Activated CD8-positive, alpha-beta T cell treated with anti-CD3 and anti-CD28 coated beads for 36 hours (primary cell): ENCODE measurements around the gene CNIH1. TPM values are rescaled to one million over a fixed set of nuclear protein-coding genes. Genes with fewer than 3 reads are reported as not detected.
"Not testable (repeated sequence)": the region's sequence is repeated elsewhere in the genome, so short reads cannot be mapped to it uniquely, and the experiment has no call there.

Source experiments
- ATAC-seq: fragments of 200-7000 bp; cut with Tn5 transposase; one replicate; pipeline ENCODE4 v1.10.0; 2021; ENCODE audit warnings: mild to moderate bottlenecking, moderate library complexity
- CTCF ChIA-PET: fragments of 350-600 bp; sonication (Branson Sonifier 250); formaldehyde crosslinking; loops from one replicate; lab custom pipeline; 2021; ENCODE audit warnings: antibody characterized with exemption; lab: Charles Lee
- POLR2A ChIA-PET: fragments of 350-600 bp; sonication (Branson Sonifier 250); formaldehyde crosslinking; loops from one replicate; lab custom pipeline; 2021; ENCODE audit warnings: antibody characterized with exemption; lab: Charles Lee
- DNase-seq: peaks from one replicate; pipeline ENCODE4 v3.0.0-alpha.2; 2020
- H3K27ac Mint-ChIP-seq: one replicate; pipeline ENCODE4 v1.8.0; 2021; ENCODE audit warnings: mild to moderate bottlenecking, mixed read lengths
- H3K27me3 Mint-ChIP-seq: one replicate; pipeline ENCODE4 v1.8.0; 2021; ENCODE audit warnings: mixed read lengths
- H3K36me3 Mint-ChIP-seq: one replicate; pipeline ENCODE4 v1.8.0; 2021; ENCODE audit warnings: low read depth, mixed read lengths
- H3K4me1 Mint-ChIP-seq: one replicate; pipeline ENCODE4 v1.8.0; 2021; ENCODE audit warnings: low read depth, mixed read lengths
- H3K4me3 Mint-ChIP-seq: one replicate; pipeline ENCODE4 v1.8.0; 2021; ENCODE audit warnings: mild to moderate bottlenecking, moderate library complexity, mixed read lengths
- H3K9me3 Mint-ChIP-seq: one replicate; pipeline ENCODE4 v1.8.0; 2021; ENCODE audit warnings: mixed read lengths
- intact Hi-C: fragments of 100-400 bp; cut with micrococcal nuclease; formaldehyde crosslinking; loops from one replicate; pipeline ENCODE4 v1.10.0; 2022
- total RNA-seq, 2 experiments: library from RNA; stranded (reverse); gene quantifications; one replicate each; pipeline ENCODE4 v1.2.3, GENCODE V29; 2021
- TF ChIP-seq, protein P1 (sequence below): fragments of 200-600 bp; IDR thresholded peaks from one replicate; pipeline ENCODE4 v1.8.0; 2022; ENCODE audit warnings: antibody characterized with exemption, mild to moderate bottlenecking

The CNIH1 gene
- total RNA-seq, 2 experiments from 2014 or later: 82.0 to 82.7 TPM

- DNase-seq: no peak
- Mint-ChIP-seq H3K27ac (peak overlapping the region; percentile 92), H3K4me3 (peak overlapping the region; percentile 98), H3K9me3 (no peaks in the 10 kb centered on the region), H3K27me3 (no peaks in the 10 kb centered on the region), H3K36me3 (peaks cover 32% of the 10 kb centered on the region), H3K4me1 (peaks cover 60% of the 10 kb centered on the region)
- ATAC-seq: no peak
- ChIA-PET POLR2A (interaction anchor here (0.6 to 0.9 kb wide), 2 partner anchors 43 to 1030 kb away, joined by 3 read pairs; no protein-coding TSS in a partner anchor), CTCF (interaction anchor here (1.6 kb wide), 2 partner anchors 10 to 16 kb away, joined by 4 to 5 read pairs; no protein-coding TSS in a partner anchor)
- TF ChIP-seq, protein P1, sequence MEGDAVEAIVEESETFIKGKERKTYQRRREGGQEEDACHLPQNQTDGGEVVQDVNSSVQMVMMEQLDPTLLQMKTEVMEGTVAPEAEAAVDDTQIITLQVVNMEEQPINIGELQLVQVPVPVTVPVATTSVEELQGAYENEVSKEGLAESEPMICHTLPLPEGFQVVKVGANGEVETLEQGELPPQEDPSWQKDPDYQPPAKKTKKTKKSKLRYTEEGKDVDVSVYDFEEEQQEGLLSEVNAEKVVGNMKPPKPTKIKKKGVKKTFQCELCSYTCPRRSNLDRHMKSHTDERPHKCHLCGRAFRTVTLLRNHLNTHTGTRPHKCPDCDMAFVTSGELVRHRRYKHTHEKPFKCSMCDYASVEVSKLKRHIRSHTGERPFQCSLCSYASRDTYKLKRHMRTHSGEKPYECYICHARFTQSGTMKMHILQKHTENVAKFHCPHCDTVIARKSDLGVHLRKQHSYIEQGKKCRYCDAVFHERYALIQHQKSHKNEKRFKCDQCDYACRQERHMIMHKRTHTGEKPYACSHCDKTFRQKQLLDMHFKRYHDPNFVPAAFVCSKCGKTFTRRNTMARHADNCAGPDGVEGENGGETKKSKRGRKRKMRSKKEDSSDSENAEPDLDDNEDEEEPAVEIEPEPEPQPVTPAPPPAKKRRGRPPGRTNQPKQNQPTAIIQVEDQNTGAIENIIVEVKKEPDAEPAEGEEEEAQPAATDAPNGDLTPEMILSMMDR: no peak
- intact Hi-C loops: loop anchor here (5.0 to 10.0 kb wide), 3 partner anchors 43 to 335 kb away; partner anchors contain the start of genes CDKN3 and GMFB
Observed at GRCh38 chr14:54440037-54440436, 1.1 kb downstream of the CNIH1 start.

DNA sequence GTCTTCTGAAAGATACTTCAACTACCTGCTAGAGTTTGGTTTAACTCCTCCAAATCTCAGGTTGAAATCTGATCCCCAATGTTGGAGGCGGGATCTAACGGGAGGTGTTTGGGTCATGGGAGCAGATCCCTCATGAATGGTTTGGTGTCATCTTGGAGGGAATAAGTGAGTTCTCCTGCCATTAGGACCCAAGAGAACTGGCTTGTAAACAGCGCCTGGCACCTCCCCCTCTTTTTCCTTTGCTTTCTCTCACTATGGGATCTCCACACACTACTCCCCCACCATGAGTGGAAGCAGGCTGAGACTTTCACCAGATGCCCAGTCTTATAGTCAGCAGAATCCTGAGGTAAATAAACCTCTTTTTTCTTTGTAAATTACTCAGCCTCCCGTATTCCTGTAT lies 2.5 kb downstream of the CNIH1 start:
- TF ChIP-seq, protein P1: no peak
- CTCF ChIA-PET: no interaction called here

GRCh38 chr14:54437954-54438353 lies 3.2 kb downstream of the CNIH1 start:
- H3K9me3 Mint-ChIP-seq, H3K27ac Mint-ChIP-seq, H3K4me3 Mint-ChIP-seq, DNase-seq, H3K27me3 Mint-ChIP-seq, intact Hi-C loops, ATAC-seq, CTCF ChIA-PET: not testable (repeated sequence)
- H3K4me1 Mint-ChIP-seq: peaks cover 81% of the 10 kb centered on the region
- peaks cover 47% of the 10 kb centered on the region for H3K36me3 Mint-ChIP-seq
- POLR2A ChIA-PET: interaction anchor here (0.6 to 1.4 kb wide), 2 partner anchors 41 to 761 kb away, joined by 3 to 5 read pairs; partner anchors contain the start of gene CDKN3

More for the DNA sequence above, 2.5 kb downstream of the CNIH1 start:
- Mint-ChIP-seq H3K9me3 (no peaks in the 10 kb centered on the region), H3K36me3 (peaks cover 42% of the 10 kb centered on the region), H3K4me3 (no peak overlapping the region), H3K4me1 (peaks cover 74% of the 10 kb centered on the region), H3K27me3 (no peaks in the 10 kb centered on the region), H3K27ac (no peak overlapping the region)
- DNase-seq: no peak
- POLR2A ChIA-PET: interaction anchor here (1.0 to 1.4 kb wide), 2 partner anchors 41 to 48 kb away, joined by 3 to 5 read pairs; partner anchors contain the start of gene CDKN3
- intact Hi-C loops: no loop called here
- no peak for ATAC-seq

- H3K4me3 Mint-ChIP-seq: peak overlapping the region; percentile 29
- CTCF ChIA-PET: interaction anchor here (0.6 to 1.8 kb wide), 9 partner anchors 10 to 887 kb away, joined by 3 to 6 read pairs (median 3); partner anchors contain the start of gene CGRRF1
- intact Hi-C loops: no loop called here
- peaks cover 80% of the 10 kb centered on the region for H3K4me1 Mint-ChIP-seq
- POLR2A ChIA-PET: interaction anchor here (0.6 to 1.5 kb wide), 4 partner anchors 13 to 53 kb away, joined by 3 to 7 read pairs (median 4); partner anchors contain the start of gene GMFB
- ATAC-seq: peak; percentile 96
- DNase-seq: peak; percentile 39
- no peaks in the 10 kb centered on the region for H3K27me3 Mint-ChIP-seq
- H3K27ac Mint-ChIP-seq: peak overlapping the region; percentile 83
- TF ChIP-seq, protein P1: no peak
- no peaks in the 10 kb centered on the region for H3K9me3 Mint-ChIP-seq
- H3K36me3 Mint-ChIP-seq: peaks cover 59% of the 10 kb centered on the region
Observed at GRCh38 chr14:54435500-54435981, 5.6 kb downstream of the CNIH1 start.

- no peaks in the 10 kb centered on the region for H3K9me3 Mint-ChIP-seq
- H3K27ac Mint-ChIP-seq: peak overlapping the region; percentile 53
- H3K36me3 Mint-ChIP-seq: peaks cover 60% of the 10 kb centered on the region
- ChIA-PET POLR2A (interaction anchor here (0.9 kb wide), 1 partner anchor 59 kb away, joined by 3 read pairs; no protein-coding TSS in a partner anchor), CTCF (interaction anchor here (1.0 kb wide), 1 partner anchor 136 kb away, joined by 4 read pairs; no protein-coding TSS in a partner anchor)
- H3K27me3 Mint-ChIP-seq: no peaks in the 10 kb centered on the region
- TF ChIP-seq, protein P1: no peak
- peaks cover 53% of the 10 kb centered on the region for H3K4me1 Mint-ChIP-seq
- peak; percentile 58 for ATAC-seq
- intact Hi-C loops: no loop called here
- H3K4me3 Mint-ChIP-seq: no peak overlapping the region
- DNase-seq: no peak
Observed at GRCh38 chr14:54428527-54428926, 12.6 kb downstream of the CNIH1 start.
